HepG2 (cell line): ENCODE results near the gene DZANK1. TPM values are rescaled to one million over a fixed set of nuclear protein-coding genes. Genes with fewer than 3 reads are reported as not detected.

Source experiments
- JDP2 ChIP-seq: sonication (generic); formaldehyde crosslinking; IDR thresholded peaks from 2 replicates; pipeline ENCODE4 v1.8.1; 2022; ENCODE audit warnings: missing genetic modification reagents, borderline replicate concordance
- KLF13 ChIP-seq: sonication (generic); formaldehyde crosslinking; IDR thresholded peaks from 2 replicates; pipeline ENCODE4 v1.4.0; 2020; ENCODE audit warnings: mild to moderate bottlenecking, missing genetic modification reagents
- KLF6 ChIP-seq: IDR thresholded peaks from 2 replicates; pipeline ENCODE4 v1.8.0; 2016; ENCODE audit warnings: missing biosample characterization, missing genetic modification reagents
- MLLT10 ChIP-seq: sonication (generic); formaldehyde crosslinking; IDR thresholded peaks from 2 replicates; pipeline ENCODE4 v1.4.0; 2020; ENCODE audit warnings: missing genetic modification reagents
- MYNN ChIP-seq: sonication (generic); formaldehyde crosslinking; IDR thresholded peaks from 2 replicates; pipeline ENCODE4 v1.4.0; 2020; ENCODE audit warnings: mild to moderate bottlenecking, low read depth, missing genetic modification reagents
- PHB2 ChIP-seq: fragments of 450-650 bp; IDR thresholded peaks from 2 replicates; pipeline ENCODE4 v1.6.1; 2018; ENCODE audit not compliant: partially characterized antibody
- ZNF20 ChIP-seq: sonication (generic); formaldehyde crosslinking; IDR thresholded peaks from 2 replicates; pipeline ENCODE4 v1.4.0; 2020; ENCODE audit warnings: mild to moderate bottlenecking, moderate library complexity, missing genetic modification reagents
- ZNF335 ChIP-seq: sonication (generic); formaldehyde crosslinking; IDR thresholded peaks from 2 replicates; pipeline ENCODE4 v1.4.0; 2020; ENCODE audit warnings: missing genetic modification reagents
- ZNF550 ChIP-seq: sonication (generic); formaldehyde crosslinking; IDR thresholded peaks from 2 replicates; pipeline ENCODE4 v1.4.0; 2020; ENCODE audit warnings: mild to moderate bottlenecking, missing genetic modification reagents, borderline replicate concordance
- ZNF570 ChIP-seq: sonication (generic); formaldehyde crosslinking; IDR thresholded peaks from 2 replicates; pipeline ENCODE4 v1.4.0; 2020; ENCODE audit warnings: mild to moderate bottlenecking, missing genetic modification reagents, borderline replicate concordance
- ZSCAN25 ChIP-seq: sonication (generic); formaldehyde crosslinking; IDR thresholded peaks from 2 replicates; pipeline ENCODE4 v1.8.0; 2022; ENCODE audit warnings: mild to moderate bottlenecking, missing genetic modification reagents
- polyA plus RNA-seq, 8 experiments: library from polyadenylated mRNA; depleted of rRNA in 3 of 8; stranded (reverse) in 7 of 8; unstranded in 1 of 8; fragments of >200 nt; fragmentation: Illumina TruSeq in 4 of 8; extraction: Trizol in 4 of 8; gene quantifications; 2 replicates each; pipeline versions ENCODE4 v1.2.1 to v1.2.3, GENCODE V29; 2011 to 2016; ENCODE audit warnings: low read depth in 4 of 8, missing spikeins in 1 of 8, mixed read lengths in 1 of 8; ENCODE audit not compliant: insufficient read depth in 1 of 8
- total RNA-seq, 5 experiments: library from RNA; depleted of rRNA; stranded (reverse); fragments of >200 nt; fragmentation: Illumina TruSeq; extraction: Trizol; gene quantifications; 2 replicates each; pipeline ENCODE4 v1.2.3, GENCODE V29; 2016; ENCODE audit warnings: low read depth in 1 of 5
- TF ChIP-seq, protein P1 (sequence below): sonication (generic); formaldehyde crosslinking; conservative IDR thresholded peaks from 2 replicates; pipeline ENCODE4 v1.4.0; 2020; ENCODE audit warnings: missing genetic modification reagents
- TF ChIP-seq, protein P2 (sequence below): sonication (generic); formaldehyde crosslinking; IDR thresholded peaks from one replicate; pipeline ENCODE4 v1.5.1; 2020; ENCODE audit warnings: mild to moderate bottlenecking, missing genetic modification reagents; ENCODE audit errors: not compliant biosample characterization
- TF ChIP-seq, protein P3 (sequence below): sonication (generic); formaldehyde crosslinking; IDR thresholded peaks from 2 replicates; pipeline ENCODE4 v1.5.1; 2020; ENCODE audit warnings: missing genetic modification reagents, mild to moderate bottlenecking, borderline replicate concordance
- TF ChIP-seq, protein P4 (sequence below): sonication (generic); formaldehyde crosslinking; IDR thresholded peaks from 2 replicates; pipeline ENCODE4 v1.4.0; 2020; ENCODE audit warnings: missing genetic modification reagents, mild to moderate bottlenecking, borderline replicate concordance

Gene DZANK1
- total and polyA plus RNA-seq, 2 of the 13 experiments (the other 11 are each of a cell fraction or from before 2014, with no cell fraction given): 1.6 to 3.2 TPM

DNA sequence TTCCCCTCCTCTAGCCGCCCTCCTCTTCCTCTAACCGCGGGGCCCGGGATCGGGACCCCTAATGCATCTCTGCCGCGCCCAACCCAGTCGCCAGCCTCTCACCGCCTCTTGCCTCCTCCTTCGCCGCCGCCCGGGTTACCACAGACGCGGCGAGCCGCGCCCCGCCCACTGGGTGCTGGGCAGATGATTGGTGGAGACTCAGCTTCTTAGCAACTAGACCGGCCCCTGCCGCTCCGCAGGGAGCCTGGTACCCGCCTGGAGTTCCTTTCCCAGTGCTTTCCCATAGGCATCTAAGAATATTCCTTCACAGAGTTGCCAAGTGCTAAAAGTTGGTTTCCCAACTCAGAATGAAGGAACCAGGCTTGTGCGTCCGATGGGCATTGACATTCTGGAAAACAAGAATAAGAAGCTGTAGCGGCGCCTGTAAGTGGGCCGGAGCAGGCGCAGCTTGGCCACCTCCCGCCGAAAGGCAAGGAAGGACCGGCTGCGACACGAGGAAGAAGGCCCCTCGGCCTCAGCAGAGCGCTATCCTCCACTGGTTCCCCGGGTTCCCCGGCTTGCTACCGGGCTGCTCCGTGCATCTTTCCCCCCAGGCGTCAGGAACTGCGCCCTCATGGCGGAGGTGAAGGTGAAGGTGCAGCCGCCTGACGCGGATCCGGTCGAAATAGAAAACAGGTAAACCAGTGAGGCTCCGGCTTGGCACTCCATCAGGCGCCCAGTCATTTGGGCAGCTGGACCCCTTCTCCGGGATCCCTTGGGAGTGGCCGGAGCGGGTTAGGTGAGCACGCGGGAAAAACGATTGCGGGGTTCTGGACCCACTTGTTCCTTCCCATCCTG lies at the start of gene DZANK1, which contains the start of gene POLR3F (continued):
- TF ChIP-seq ZNF570 (CRISPR knock-in tag) (no peak), JDP2 (CRISPR knock-in tag) (no peak), ZNF20 (CRISPR knock-in tag) (no peak), ZSCAN25 (CRISPR knock-in tag) (no peak), ZNF550 (no peak), PHB2 (no peak), KLF6 (CRISPR knock-in tag) (peak; percentile 87; the same call in 1 of the 2 replicates), ZNF335 (peak; percentile 100), KLF13 (CRISPR knock-in tag) (no peak), MYNN (peak; percentile 38; the same call in 1 of the 2 replicates), MLLT10 (CRISPR knock-in tag) (no peak)
- TF ChIP-seq, protein P1, sequence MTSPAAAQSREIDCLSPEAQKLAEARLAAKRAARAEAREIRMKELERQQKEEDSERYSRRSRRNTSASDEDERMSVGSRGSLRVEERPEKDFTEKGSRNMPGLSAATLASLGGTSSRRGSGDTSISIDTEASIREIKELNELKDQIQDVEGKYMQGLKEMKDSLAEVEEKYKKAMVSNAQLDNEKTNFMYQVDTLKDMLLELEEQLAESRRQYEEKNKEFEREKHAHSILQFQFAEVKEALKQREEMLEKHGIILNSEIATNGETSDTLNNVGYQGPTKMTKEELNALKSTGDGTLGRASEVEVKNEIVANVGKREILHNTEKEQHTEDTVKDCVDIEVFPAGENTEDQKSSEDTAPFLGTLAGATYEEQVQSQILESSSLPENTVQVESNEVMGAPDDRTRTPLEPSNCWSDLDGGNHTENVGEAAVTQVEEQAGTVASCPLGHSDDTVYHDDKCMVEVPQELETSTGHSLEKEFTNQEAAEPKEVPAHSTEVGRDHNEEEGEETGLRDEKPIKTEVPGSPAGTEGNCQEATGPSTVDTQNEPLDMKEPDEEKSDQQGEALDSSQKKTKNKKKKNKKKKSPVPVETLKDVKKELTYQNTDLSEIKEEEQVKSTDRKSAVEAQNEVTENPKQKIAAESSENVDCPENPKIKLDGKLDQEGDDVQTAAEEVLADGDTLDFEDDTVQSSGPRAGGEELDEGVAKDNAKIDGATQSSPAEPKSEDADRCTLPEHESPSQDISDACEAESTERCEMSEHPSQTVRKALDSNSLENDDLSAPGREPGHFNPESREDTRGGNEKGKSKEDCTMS (CRISPR knock-in tag): no peak
- TF ChIP-seq, protein P2, sequence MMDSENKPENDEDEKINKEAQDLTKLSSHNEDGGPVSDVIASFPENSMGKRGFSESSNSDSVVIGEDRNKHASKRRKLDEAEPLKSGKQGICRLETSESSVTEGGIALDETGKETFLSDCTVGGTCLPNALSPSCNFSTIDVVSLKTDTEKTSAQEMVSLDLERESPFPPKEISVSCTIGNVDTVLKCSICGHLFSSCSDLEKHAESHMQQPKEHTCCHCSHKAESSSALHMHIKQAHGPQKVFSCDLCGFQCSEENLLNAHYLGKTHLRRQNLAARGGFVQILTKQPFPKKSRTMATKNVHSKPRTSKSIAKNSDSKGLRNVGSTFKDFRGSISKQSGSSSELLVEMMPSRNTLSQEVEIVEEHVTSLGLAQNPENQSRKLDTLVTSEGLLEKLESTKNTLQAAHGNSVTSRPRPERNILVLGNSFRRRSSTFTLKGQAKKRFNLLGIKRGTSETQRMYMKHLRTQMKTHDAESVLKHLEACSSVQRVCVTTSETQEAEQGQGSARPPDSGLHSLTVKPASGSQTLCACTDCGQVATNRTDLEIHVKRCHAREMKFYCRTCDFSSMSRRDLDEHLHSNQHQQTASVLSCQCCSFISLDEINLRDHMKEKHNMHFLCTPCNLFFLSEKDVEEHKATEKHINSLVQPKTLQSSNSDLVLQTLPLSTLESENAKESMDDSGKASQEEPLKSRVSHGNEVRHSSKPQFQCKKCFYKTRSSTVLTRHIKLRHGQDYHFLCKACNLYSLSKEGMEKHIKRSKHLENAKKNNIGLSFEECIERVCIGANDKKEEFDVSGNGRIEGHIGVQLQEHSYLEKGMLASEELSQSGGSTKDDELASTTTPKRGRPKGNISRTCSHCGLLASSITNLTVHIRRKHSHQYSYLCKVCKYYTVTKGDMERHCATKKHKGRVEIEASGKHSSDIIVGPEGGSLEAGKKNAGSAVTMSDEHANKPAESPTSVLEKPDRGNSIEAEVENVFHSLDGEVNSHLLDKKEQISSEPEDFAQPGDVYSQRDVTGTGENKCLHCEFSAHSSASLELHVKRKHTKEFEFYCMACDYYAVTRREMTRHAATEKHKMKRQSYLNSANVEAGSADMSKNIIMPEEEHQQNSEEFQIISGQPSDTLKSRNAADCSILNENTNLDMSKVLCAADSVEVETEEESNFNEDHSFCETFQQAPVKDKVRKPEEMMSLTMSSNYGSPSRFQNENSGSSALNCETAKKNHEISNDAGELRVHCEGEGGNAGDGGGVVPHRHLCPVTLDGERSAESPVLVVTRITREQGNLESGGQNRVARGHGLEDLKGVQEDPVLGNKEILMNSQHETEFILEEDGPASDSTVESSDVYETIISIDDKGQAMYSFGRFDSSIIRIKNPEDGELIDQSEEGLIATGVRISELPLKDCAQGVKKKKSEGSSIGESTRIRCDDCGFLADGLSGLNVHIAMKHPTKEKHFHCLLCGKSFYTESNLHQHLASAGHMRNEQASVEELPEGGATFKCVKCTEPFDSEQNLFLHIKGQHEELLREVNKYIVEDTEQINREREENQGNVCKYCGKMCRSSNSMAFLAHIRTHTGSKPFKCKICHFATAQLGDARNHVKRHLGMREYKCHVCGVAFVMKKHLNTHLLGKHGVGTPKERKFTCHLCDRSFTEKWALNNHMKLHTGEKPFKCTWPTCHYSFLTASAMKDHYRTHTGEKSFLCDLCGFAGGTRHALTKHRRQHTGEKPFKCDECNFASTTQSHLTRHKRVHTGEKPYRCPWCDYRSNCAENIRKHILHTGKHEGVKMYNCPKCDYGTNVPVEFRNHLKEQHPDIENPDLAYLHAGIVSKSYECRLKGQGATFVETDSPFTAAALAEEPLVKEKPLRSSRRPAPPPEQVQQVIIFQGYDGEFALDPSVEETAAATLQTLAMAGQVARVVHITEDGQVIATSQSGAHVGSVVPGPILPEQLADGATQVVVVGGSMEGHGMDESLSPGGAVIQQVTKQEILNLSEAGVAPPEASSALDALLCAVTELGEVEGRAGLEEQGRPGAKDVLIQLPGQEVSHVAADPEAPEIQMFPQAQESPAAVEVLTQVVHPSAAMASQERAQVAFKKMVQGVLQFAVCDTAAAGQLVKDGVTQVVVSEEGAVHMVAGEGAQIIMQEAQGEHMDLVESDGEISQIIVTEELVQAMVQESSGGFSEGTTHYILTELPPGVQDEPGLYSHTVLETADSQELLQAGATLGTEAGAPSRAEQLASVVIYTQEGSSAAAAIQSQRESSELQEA (CRISPR knock-in tag): peak; percentile 75
- TF ChIP-seq, protein P3, sequence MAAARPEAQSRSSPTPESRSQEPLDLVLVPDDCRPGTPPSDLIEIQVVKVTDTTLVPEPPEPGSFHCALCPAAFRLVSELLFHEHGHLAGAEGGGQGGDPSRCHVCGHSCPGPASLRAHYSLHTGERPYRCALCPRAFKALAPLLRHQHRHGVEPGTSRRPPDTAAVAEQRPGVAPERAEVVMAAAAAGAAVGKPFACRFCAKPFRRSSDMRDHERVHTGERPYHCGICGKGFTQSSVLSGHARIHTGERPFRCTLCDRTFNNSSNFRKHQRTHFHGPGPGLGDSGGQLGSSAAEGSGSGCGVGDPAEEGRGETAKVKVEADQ (CRISPR knock-in tag): no peak
- TF ChIP-seq, protein P4, sequence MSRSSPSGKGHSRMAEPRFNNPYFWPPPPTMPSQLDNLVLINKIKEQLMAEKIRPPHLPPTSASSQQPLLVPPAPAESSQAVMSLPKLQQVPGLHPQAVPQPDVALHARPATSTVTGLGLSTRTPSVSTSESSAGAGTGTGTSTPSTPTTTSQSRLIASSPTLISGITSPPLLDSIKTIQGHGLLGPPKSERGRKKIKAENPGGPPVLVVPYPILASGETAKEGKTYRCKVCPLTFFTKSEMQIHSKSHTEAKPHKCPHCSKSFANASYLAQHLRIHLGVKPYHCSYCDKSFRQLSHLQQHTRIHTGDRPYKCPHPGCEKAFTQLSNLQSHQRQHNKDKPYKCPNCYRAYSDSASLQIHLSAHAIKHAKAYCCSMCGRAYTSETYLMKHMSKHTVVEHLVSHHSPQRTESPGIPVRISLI (CRISPR knock-in tag): no peak
